Mucosa of stomach (tissue), 1 donor: ENCODE measurements around the gene TMEM163.
"Not testable (repeated sequence)": the region's sequence is repeated elsewhere in the genome, so short reads cannot be mapped to it uniquely, and the experiment has no call there.

Source experiments
- H3K27me3 ChIP-seq: one replicate; pipeline ENCODE4 v1.7.0; 2013; ENCODE audit warnings: mild to moderate bottlenecking, low read length; ENCODE audit not compliant: control insufficient read depth, insufficient read depth
- H3K36me3 ChIP-seq: one replicate; pipeline ENCODE4 v1.7.0; 2013; ENCODE audit warnings: low read length; ENCODE audit not compliant: control insufficient read depth, insufficient read depth
- H3K4me1 ChIP-seq: one replicate; pipeline ENCODE4 v1.7.0; 2013; ENCODE audit warnings: mild to moderate bottlenecking, low read length; ENCODE audit not compliant: control insufficient read depth, insufficient read depth
- H3K4me3 ChIP-seq: one replicate; pipeline ENCODE4 v1.7.0; 2013; ENCODE audit warnings: low read length
- H3K9ac ChIP-seq: one replicate; pipeline ENCODE4 v1.7.0; 2013; ENCODE audit warnings: mild to moderate bottlenecking, low read length, moderate library complexity
- H3K9me3 ChIP-seq: one replicate; pipeline ENCODE4 v1.7.0; 2013; ENCODE audit warnings: mild to moderate bottlenecking, low read length, moderate library complexity; ENCODE audit not compliant: control insufficient read depth
- donor health status: Pancreatic carcinoma.

The TMEM163 gene

DNA sequence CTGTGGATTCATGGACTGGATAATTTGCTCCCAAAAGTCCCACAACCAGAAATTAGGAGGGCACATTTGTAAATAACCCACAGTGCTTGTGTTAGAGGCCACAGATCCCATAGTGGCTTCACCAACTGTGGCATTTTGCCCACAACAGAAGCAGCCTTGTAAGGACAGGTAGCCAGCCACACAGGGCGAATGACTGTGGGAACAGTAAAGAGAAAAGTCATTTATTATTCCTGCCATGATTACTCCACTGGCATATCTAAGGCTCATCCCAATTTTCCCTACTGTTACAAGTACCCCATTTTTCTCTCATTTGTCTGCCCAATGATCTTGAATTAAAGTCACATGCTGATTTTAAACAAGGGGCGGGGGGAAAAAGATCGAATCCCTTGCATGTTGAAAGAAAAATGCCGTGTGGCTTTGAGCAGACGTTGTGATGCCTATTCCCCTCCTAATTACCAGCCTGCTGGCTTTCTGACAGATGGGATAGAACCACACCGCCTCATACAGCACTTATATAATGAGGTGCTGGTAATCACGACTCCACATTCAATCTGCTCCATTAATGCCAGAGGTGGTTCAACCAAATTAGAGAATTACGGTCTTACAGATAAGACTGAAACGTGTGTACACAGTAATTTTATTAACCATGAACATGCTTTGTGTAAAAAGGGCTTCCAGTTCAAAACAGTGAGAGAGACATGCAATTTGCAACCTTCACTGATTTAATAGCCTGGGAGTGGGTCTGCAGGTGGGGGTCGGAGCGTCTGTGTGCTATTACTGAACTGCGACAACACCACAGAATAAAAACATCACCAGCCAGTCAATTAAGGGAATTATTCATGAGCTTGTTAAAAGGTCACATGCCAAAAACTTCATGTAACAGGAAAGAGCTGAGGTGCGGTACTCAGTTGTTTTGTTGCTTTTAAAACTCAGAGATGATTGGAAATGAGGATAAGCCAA is 196.0 kb downstream of the TMEM163 start:
- no peaks in the 10 kb centered on the region for H3K9me3 ChIP-seq
- H3K27me3 ChIP-seq: no peaks in the 10 kb centered on the region
- H3K4me1 ChIP-seq: no peaks in the 10 kb centered on the region
- H3K4me3 ChIP-seq: no peak overlapping the region
- H3K9ac ChIP-seq: no peak overlapping the region
- no peaks in the 10 kb centered on the region for H3K36me3 ChIP-seq

DNA sequence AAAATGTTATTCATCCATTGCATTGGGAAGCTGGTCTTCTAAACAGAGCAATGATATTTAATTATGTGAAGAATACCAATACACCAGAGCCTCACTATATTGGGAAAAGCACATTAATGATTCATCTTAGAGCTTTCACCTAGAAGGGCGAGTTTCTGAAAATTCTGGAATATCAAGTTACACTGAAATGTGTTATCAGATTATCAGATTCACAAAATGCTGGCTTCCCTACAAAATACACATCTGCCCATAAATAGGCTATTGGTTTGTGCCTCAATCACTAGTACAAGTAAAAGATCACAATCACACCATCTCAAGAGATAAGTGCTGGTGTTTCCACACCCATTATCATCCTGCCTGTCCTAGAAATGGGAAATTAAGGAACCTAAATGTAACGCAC is 200.7 kb downstream of the TMEM163 start:
- no peaks in the 10 kb centered on the region for H3K9me3 ChIP-seq
- no peak overlapping the region for H3K9ac ChIP-seq
- H3K36me3 ChIP-seq: no peaks in the 10 kb centered on the region
- no peak overlapping the region for H3K4me3 ChIP-seq
- H3K4me1 ChIP-seq: no peaks in the 10 kb centered on the region
- H3K27me3 ChIP-seq: no peaks in the 10 kb centered on the region

DNA sequence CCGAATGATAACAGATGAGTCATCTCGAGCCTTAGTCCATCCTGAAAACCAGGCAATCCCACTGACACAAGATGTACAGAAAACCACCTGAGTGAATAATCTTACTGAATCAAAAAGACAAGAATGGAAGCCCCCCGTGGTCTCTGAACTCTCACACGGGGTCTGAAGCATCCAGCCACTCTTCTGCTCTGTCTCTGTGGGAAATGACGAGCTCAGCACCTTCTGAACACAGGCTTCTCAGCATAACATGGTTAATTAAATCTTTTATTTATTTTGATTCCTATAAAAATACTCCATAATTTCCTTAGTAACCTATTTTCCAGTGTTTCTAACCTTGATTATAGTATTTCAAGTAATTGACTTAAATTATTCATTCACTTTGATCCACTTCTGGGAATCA is 203.7 kb downstream of the TMEM163 start:
- Histone ChIP-seq H3K9me3 (no peaks in the 10 kb centered on the region), H3K27me3 (no peaks in the 10 kb centered on the region), H3K36me3 (no peaks in the 10 kb centered on the region), H3K4me3 (no peak overlapping the region), H3K4me1 (no peaks in the 10 kb centered on the region), H3K9ac (no peak overlapping the region)

DNA sequence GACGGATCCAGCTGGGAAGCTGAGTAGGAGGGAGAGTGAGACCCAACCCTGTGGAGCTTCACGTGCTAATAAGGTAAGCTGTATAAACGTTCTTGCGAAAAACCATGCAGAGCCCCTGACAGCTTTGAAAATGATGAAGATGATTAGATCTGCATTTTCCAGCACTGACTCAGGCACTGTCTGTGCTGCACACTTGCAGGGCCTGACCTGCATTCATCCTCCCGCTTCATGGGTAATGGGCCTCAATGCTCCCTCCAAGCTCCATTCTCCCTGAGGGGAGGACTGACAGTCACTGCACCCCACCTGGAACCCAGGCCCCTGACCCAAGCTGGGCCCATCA is 205.4 kb downstream of the TMEM163 start:
- Histone ChIP-seq H3K27me3 (no peaks in the 10 kb centered on the region), H3K9me3 (no peaks in the 10 kb centered on the region), H3K4me1 (no peaks in the 10 kb centered on the region), H3K9ac (no peak overlapping the region), H3K36me3 (no peaks in the 10 kb centered on the region), H3K4me3 (no peak overlapping the region)

DNA sequence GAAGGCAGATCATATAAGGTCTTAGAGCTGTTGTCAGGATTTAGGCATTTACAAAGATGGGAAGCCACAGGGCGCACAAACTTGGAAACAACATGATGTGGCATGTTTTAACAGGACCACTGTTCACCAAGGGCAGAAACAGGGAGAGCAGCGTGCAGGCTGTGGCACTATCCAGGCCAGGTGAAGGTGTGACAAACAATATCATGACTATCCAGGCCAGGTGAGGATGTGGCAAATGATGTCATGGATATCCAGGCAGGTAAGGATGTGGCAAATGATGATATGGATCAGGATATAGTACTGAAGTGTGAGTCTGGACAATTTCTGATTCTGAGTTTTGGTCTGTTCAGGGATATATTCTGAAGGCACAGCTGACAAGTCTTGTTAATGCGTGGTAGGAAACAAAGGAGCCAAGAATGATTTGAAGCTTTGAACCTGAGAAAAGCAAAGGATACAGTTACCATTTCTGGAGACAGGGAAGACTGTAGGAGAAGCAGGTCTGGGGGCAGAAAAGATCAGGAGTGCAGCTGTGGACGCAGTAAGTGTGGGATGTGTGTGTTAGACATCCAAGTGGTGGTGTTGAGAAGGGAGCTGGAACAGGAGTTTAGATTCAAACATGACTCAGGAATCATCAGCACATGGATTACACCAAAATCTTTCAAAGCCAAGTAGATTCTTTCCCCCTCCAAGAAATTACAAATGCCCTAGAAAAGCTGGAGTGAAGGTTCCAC is 205.9 kb downstream of the TMEM163 start:
- H3K4me3 ChIP-seq: no peak overlapping the region
- no peak overlapping the region for H3K9ac ChIP-seq
- H3K9me3 ChIP-seq: no peaks in the 10 kb centered on the region
- H3K4me1 ChIP-seq: no peaks in the 10 kb centered on the region
- no peaks in the 10 kb centered on the region for H3K36me3 ChIP-seq
- no peaks in the 10 kb centered on the region for H3K27me3 ChIP-seq

DNA sequence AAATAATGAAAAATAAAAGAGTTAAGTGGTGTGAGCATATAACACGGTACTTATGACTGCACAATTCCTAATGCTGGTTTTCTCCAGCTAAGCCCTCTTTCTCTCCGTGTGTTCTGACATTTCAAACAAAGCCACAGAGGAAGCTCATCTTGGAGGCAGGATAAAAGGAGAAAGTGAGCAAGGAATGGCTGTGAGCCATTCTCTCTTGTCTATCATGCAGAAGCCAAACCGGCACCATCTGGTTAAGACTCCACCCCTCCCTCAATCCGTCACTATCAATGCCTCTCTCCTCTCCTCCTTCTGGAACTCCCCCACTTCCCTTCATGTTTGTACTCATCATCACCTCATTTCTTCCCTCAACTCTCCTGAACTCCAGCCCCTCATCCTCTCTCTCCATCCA is 210.4 kb downstream of the TMEM163 start:
- Histone ChIP-seq H3K4me1 (no peaks in the 10 kb centered on the region), H3K27me3 (no peaks in the 10 kb centered on the region), H3K36me3 (no peaks in the 10 kb centered on the region), H3K9me3 (no peaks in the 10 kb centered on the region), H3K9ac (no peak overlapping the region), H3K4me3 (no peak overlapping the region)

DNA sequence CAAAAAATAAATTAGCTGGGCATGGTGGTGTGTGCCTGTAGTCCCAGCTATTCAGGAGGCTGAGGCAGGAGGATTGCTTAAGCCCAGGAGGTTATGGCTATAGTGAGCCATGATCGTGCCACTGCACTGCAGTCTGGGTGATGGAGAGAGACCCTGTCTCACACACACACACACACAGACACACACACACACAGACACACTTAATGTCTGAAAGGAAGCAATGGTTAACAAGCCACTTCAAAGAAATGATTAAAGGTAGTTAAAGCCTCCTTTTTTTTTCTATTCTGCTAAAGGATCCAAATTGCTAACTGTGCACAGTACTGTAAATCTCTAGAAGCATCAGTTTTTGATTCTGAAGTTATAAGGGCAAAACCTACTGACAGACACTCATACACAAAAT is 211.1 kb downstream of the TMEM163 start:
- Histone ChIP-seq H3K36me3 (no peaks in the 10 kb centered on the region), H3K27me3 (no peaks in the 10 kb centered on the region), H3K9me3 (no peaks in the 10 kb centered on the region), H3K4me3 (no peak overlapping the region), H3K4me1 (no peaks in the 10 kb centered on the region), H3K9ac (no peak overlapping the region)

DNA sequence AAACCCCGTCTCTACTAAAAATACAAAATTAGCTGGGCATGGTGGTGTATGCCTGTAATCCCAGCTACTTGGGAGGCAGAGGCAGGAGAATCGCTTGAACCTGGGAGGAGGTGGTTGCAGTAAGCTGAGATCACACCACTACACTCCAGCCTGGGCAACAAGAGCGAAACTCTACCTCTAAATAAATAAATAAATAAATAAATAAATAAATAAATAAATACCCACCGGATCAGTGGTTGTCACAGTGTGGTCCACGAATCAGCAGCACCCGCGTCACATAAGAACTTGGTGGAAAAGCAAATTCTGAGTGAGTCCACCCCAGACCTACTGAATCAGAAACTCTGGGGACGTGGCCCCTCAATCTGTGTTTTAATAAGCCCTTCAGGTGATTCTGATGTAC is 211.6 kb downstream of the TMEM163 start:
- not testable (repeated sequence) for H3K4me1 ChIP-seq, H3K36me3 ChIP-seq, H3K9ac ChIP-seq, H3K27me3 ChIP-seq, H3K9me3 ChIP-seq, H3K4me3 ChIP-seq

DNA sequence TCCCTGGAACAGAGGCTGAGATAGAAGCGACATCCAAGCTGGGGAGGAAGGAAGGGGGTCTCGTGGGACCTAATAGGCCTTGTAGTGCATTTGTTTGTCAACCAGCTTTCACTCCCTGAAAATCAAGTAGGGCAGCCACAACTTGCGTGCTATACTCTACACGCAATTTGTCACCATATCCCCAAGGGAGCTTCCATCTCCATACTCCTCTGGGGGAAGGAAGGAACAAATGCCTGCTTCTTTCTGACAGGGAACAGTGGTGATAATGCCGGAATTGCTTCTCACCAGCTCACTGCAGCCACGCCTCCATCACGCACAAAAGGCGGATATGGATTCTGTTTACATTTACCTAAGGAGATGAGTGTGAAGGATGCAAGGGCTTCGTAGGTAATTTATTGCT is 213.4 kb downstream of the TMEM163 start:
- H3K27me3 ChIP-seq: no peaks in the 10 kb centered on the region
- H3K4me3 ChIP-seq: no peak overlapping the region
- H3K4me1 ChIP-seq: no peaks in the 10 kb centered on the region
- H3K9me3 ChIP-seq: no peaks in the 10 kb centered on the region
- no peak overlapping the region for H3K9ac ChIP-seq
- H3K36me3 ChIP-seq: no peaks in the 10 kb centered on the region

DNA sequence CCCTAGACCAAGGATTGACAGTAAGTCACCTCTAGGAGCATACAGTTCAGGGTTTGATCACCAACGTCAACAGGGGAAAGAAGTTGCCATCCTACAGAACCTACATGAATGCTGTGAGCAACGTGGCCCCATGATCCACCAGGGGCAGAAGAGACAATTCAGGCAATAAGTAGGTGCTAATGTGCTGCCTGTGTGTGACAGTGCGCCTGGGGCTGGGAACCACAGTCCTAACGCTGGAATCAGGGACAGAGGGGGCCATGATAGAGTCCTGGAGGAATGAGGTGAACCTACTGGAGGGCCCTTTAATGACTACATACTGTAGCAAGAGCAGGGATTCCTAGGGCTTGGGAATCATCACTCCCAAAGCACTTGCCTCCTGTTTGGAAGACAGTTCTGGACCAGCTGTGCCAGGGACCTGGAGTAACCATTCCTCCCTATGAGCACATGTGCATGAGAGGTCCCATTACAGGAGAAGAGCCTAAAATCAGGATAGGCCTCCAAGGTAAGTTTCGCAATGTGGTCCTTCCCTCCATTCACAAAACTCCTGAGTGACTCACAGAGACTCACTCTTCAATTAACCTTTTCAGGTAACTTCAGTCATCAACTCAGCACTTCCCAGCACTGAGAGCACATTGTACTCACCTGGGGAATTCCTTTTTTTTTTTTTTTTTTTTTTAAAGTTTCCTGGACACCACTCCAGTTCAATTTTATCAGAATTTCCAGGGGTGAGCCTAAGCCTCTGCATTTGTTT is 214.0 kb downstream of the TMEM163 start:
- Histone ChIP-seq H3K4me1 (no peaks in the 10 kb centered on the region), H3K4me3 (no peak overlapping the region), H3K36me3 (no peaks in the 10 kb centered on the region), H3K9me3 (no peaks in the 10 kb centered on the region), H3K9ac (no peak overlapping the region), H3K27me3 (no peaks in the 10 kb centered on the region)

DNA sequence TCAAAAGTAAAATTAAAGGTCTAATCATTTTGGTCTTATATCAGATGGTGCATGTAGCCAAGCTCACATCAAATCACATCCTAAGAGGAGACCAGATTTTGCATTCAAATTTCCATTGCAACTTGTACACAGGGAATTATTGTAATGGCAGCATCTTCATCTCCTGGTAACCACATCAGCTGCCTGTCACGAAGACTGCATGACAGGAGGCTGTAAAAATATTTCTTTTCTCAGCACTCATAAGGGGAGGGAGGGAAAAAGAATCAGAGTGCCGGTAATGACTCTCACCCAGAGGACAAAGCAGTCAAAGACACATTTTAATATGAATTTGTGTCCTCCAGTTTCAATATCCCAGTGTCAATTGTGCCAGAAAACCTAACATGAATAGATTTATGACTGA is 216.7 kb downstream of the TMEM163 start:
- Histone ChIP-seq H3K4me3 (no peak overlapping the region), H3K9ac (no peak overlapping the region), H3K36me3 (no peaks in the 10 kb centered on the region), H3K27me3 (no peaks in the 10 kb centered on the region), H3K4me1 (no peaks in the 10 kb centered on the region), H3K9me3 (no peaks in the 10 kb centered on the region)
